ENCODE data around the gene PPFIA3.
"Not testable (repeated sequence)": the region's sequence is repeated elsewhere in the genome, so short reads cannot be mapped to it uniquely, and the experiment has no call there.

PPFIA3 gene

GRCh38 chr19:49167857-49168409 lies 48.6 kb downstream of the PPFIA3 start:
- Histone ChIP-seq H3K79me2 (ENCODE audit: insufficient read depth, low read depth) (no peaks in the 10 kb centered on the region), H3K36me3 (ENCODE audit: insufficient read depth) (no peaks in the 10 kb centered on the region), H3K27ac (no peak overlapping the region), H3K9ac (no peak overlapping the region), H4K20me1 (ENCODE audit: insufficient read depth) (no peaks in the 10 kb centered on the region), H3K27me3 (ENCODE audit: insufficient read depth, low read depth) (peaks cover 89% of the 10 kb centered on the region), H3K4me3 (IDR thresholded peaks at IDR 0.05; ENCODE audit: insufficient read depth, low read depth, low read length) (no peak overlapping the region), H3K4me1 (ENCODE audit: low read depth, poor library complexity, severe bottlenecking) (peaks cover 19% of the 10 kb centered on the region), H3K4me2 (no peak overlapping the region), H2AFZ (ENCODE audit: low read depth) (no peak overlapping the region)
- no peak for TF ChIP-seq CTCF (conservative IDR thresholded peaks at IDR 0.05; ENCODE audit: low read depth, low read length)

- Histone ChIP-seq H4K20me1 (ENCODE audit: insufficient read depth) (no peaks in the 10 kb centered on the region), H3K4me1 (ENCODE audit: low read depth, poor library complexity, severe bottlenecking) (peaks cover 19% of the 10 kb centered on the region), H3K4me3 (IDR thresholded peaks at IDR 0.05; ENCODE audit: insufficient read depth, low read depth, low read length) (no peak overlapping the region), H3K36me3 (ENCODE audit: insufficient read depth) (no peaks in the 10 kb centered on the region), H3K9ac (no peak overlapping the region), H2AFZ (ENCODE audit: low read depth) (no peak overlapping the region), H3K27me3 (ENCODE audit: insufficient read depth, low read depth) (peaks cover 89% of the 10 kb centered on the region), H3K4me2 (no peak overlapping the region), H3K27ac (no peak overlapping the region), H3K79me2 (ENCODE audit: insufficient read depth, low read depth) (no peaks in the 10 kb centered on the region)
- TF ChIP-seq CTCF (conservative IDR thresholded peaks at IDR 0.05; ENCODE audit: low read depth, low read length): no peak
Measured at GRCh38 chr19:49168421-49168820, 49.1 kb downstream of the PPFIA3 start.

GRCh38 chr19:49173198-49173597 lies 53.9 kb downstream of the PPFIA3 start:
- peaks cover 19% of the 10 kb centered on the region for H3K4me1 ChIP-seq (ENCODE audit: low read depth, poor library complexity, severe bottlenecking)
- no peaks in the 10 kb centered on the region for H3K36me3 ChIP-seq (ENCODE audit: insufficient read depth)
- no peaks in the 10 kb centered on the region for H4K20me1 ChIP-seq (ENCODE audit: insufficient read depth)
- no peak overlapping the region for H3K9ac ChIP-seq
- no peaks in the 10 kb centered on the region for H3K79me2 ChIP-seq (ENCODE audit: insufficient read depth, low read depth)
- no peak overlapping the region for H3K27ac ChIP-seq
- no peak for TF ChIP-seq CTCF (conservative IDR thresholded peaks at IDR 0.05; ENCODE audit: low read depth, low read length)
- H3K27me3 ChIP-seq (ENCODE audit: insufficient read depth, low read depth): peaks cover 98% of the 10 kb centered on the region
- H3K4me3 ChIP-seq (IDR thresholded peaks at IDR 0.05; ENCODE audit: insufficient read depth, low read depth, low read length): no peak overlapping the region
- H3K4me2 ChIP-seq: no peak overlapping the region
- no peak overlapping the region for H2AFZ ChIP-seq (ENCODE audit: low read depth)

GRCh38 chr19:49180659-49181058 lies 61.3 kb downstream of the PPFIA3 start:
- H3K4me3 ChIP-seq (IDR thresholded peaks at IDR 0.05; ENCODE audit: insufficient read depth, low read depth, low read length): no peak overlapping the region
- H3K27ac ChIP-seq: no peak overlapping the region
- H3K4me1 ChIP-seq (ENCODE audit: low read depth, poor library complexity, severe bottlenecking): no peaks in the 10 kb centered on the region
- H3K27me3 ChIP-seq (ENCODE audit: insufficient read depth, low read depth): peaks cover 62% of the 10 kb centered on the region
- H3K4me2 ChIP-seq: no peak overlapping the region
- H3K36me3 ChIP-seq (ENCODE audit: insufficient read depth): no peaks in the 10 kb centered on the region
- no peak for TF ChIP-seq CTCF (conservative IDR thresholded peaks at IDR 0.05; ENCODE audit: low read depth, low read length)
- no peaks in the 10 kb centered on the region for H3K79me2 ChIP-seq (ENCODE audit: insufficient read depth, low read depth)
- H4K20me1 ChIP-seq (ENCODE audit: insufficient read depth): no peaks in the 10 kb centered on the region
- no peak overlapping the region for H3K9ac ChIP-seq
- H2AFZ ChIP-seq (ENCODE audit: low read depth): no peak overlapping the region

- H3K4me3 ChIP-seq (IDR thresholded peaks at IDR 0.05; ENCODE audit: insufficient read depth, low read depth, low read length); H4K20me1 ChIP-seq (ENCODE audit: insufficient read depth); H3K79me2 ChIP-seq (ENCODE audit: insufficient read depth, low read depth); H3K9ac ChIP-seq; H3K36me3 ChIP-seq (ENCODE audit: insufficient read depth); H2AFZ ChIP-seq (ENCODE audit: low read depth); H3K4me1 ChIP-seq (ENCODE audit: low read depth, poor library complexity, severe bottlenecking); H3K27ac ChIP-seq; H3K4me2 ChIP-seq: not testable (repeated sequence)
- H3K27me3 ChIP-seq (ENCODE audit: insufficient read depth, low read depth): peaks cover 62% of the 10 kb centered on the region
Measured at GRCh38 chr19:49182010-49182847, 62.9 kb downstream of the PPFIA3 start.
